Measurements from ENCODE around the gene DPF3. TPM values are rescaled to one million over a fixed set of nuclear protein-coding genes. Genes with fewer than 3 reads are reported as not detected.

DPF3 gene
- total RNA-seq, 2 experiments from 2014 or later = 10.3 to 10.7 TPM

- Mint-ChIP-seq H3K4me1 (ENCODE audit: low read depth) (peaks cover 4% of the 10 kb centered on the region), H3K27ac (no peak overlapping the region), H3K9me3 (ENCODE audit: insufficient read depth) (no peaks in the 10 kb centered on the region), H3K27me3 (ENCODE audit: low read depth) (peaks cover 34% of the 10 kb centered on the region), H3K36me3 (ENCODE audit: low read depth) (no peaks in the 10 kb centered on the region), H3K4me3 (no peak overlapping the region)
- ATAC-seq (no peak), DNase-seq (no peak)
- ChIA-PET CTCF (no interaction called here), POLR2A (no interaction called here)
Measured at GRCh38 chr14:72609205-72609916, 284.5 kb downstream of the DPF3 start.

DNA sequence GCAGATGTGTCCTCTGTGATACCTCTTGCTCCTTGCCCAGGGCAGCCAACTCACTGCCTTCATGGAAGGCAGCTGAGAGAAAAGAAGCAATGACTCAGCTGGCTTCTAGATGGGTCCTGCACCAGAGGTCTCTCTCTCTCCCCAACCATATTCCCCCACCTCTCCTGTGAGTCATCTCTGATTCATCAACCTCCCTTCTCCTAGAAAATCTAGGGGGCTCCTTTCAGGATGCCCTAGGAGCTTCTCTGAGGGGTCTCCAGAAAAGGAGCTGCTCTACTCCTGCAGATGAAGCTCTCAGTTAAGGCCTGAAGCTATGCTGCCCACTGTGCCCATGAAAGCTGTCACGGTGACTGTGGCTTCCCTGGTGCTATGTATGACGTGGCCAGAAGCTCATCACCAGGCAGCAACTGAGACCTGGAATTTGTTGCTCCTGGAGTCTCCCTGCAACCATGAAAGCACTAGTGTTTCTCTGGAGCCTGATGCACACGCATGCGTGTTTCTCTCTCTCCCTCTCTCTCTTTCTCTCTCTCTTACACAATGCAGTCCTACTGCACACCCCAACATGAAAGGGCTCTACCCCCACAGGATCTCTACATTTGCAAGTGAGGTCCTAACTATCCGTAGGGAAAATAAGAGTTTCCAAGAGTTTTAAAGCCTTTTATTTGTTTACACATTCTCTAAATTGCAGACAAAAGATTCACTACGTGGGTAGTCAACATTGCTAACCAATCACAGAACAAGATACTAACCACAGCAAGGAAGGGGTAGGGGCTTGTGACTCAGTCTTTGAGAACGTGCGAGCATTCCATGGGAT, 285.3 kb downstream of the DPF3 start:
- no peak for ATAC-seq
- peaks cover 38% of the 10 kb centered on the region for H3K27me3 Mint-ChIP-seq (ENCODE audit: low read depth)
- ChIA-PET POLR2A (interaction anchor here (0.7 kb wide), 1 partner anchor 342 kb away, joined by 3 read pairs; no protein-coding TSS in a partner anchor), CTCF (no interaction called here)
- H3K27ac Mint-ChIP-seq = no peak overlapping the region
- H3K4me1 Mint-ChIP-seq (ENCODE audit: low read depth) = peaks cover 4% of the 10 kb centered on the region
- H3K9me3 Mint-ChIP-seq (ENCODE audit: insufficient read depth) = no peaks in the 10 kb centered on the region
- no peaks in the 10 kb centered on the region for H3K36me3 Mint-ChIP-seq (ENCODE audit: low read depth)
- DNase-seq = no peak
- H3K4me3 Mint-ChIP-seq = no peak overlapping the region

DNA sequence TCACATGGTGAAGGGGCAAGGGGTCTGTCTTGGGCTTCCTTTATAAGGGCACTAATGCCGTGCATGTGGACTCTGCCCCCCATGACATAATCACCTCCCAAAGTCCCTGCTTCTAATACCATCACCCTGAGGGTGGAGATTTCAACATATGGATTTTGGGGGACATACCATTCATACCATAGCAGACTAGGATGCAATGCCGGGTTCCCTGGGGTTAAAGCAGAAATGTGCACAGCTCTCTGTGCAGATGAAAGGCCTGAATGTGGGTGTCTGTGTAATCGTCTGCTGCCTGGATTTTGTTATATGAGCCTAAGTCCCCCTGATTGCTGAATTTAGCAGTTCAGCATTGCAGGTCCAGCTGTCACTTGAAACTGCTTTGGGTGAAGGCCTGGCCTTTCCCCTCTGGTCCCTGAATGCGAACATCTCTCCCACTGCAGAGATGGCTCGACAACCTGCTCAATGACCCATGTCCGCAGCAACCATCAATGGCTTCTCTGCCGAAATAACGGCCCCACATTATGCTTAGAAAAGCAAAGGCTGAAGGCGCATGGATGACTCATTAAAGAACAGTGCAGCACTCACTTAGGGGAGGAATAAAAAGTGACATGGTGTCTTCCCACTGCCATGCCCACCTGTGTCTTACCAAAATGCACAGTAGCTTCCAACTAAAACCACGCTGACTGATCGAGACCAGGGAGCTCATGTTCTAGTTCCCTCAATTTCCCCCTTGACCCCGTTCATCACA, 286.3 kb downstream of the DPF3 start:
- DNase-seq (no peak), ATAC-seq (no peak)
- H3K9me3 Mint-ChIP-seq (ENCODE audit: insufficient read depth) = no peaks in the 10 kb centered on the region
- H3K36me3 Mint-ChIP-seq (ENCODE audit: low read depth) = no peaks in the 10 kb centered on the region
- ChIA-PET POLR2A (no interaction called here), CTCF (no interaction called here)
- no peak overlapping the region for H3K27ac Mint-ChIP-seq
- peaks cover 4% of the 10 kb centered on the region for H3K4me1 Mint-ChIP-seq (ENCODE audit: low read depth)
- H3K27me3 Mint-ChIP-seq (ENCODE audit: low read depth) = peaks cover 40% of the 10 kb centered on the region
- no peak overlapping the region for H3K4me3 Mint-ChIP-seq

DNA sequence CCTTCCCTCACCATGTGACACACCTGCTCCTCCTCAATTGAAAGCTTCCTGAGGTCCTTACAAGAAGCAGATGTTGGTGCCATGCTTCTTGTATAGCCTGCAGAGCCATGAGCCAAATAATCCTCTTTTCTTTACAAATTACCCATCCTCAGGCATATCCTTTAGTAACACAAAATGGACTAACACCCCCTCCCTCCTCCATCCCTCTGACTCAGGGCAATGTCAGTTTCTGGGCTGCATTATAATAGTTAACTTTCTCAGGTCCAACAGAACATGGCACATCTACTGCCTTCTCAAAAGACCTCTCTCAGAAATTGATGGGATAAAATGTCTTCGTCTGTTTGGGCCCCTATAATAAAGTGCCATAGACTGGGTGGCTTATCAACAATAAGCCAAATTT, 287.0 kb downstream of the DPF3 start:
- Mint-ChIP-seq H3K36me3 (ENCODE audit: low read depth) (no peaks in the 10 kb centered on the region), H3K27ac (no peak overlapping the region), H3K9me3 (ENCODE audit: insufficient read depth) (no peaks in the 10 kb centered on the region), H3K27me3 (ENCODE audit: low read depth) (peaks cover 37% of the 10 kb centered on the region), H3K4me3 (no peak overlapping the region), H3K4me1 (ENCODE audit: low read depth) (peaks cover 2% of the 10 kb centered on the region)
- no peak for DNase-seq
- POLR2A ChIA-PET = no interaction called here
- no peak for ATAC-seq
- CTCF ChIA-PET = no interaction called here

DNA sequence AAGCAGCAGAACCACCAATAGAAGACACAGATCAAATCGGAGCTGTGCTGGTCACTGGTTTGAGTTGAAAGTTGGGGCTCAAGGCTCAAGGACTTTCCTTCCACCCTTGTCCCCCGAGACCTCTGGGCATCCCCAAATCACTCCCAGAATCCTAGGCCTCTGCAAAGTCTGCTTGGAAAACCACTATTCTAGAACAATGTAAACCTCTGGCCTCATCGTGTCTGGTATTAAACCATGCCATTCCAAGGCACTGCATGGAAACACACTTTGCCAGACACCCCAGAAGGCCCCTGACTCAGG, 288.0 kb downstream of the DPF3 start:
- ChIA-PET CTCF (no interaction called here), POLR2A (no interaction called here)
- ATAC-seq = no peak
- no peaks in the 10 kb centered on the region for H3K36me3 Mint-ChIP-seq (ENCODE audit: low read depth)
- peaks cover 2% of the 10 kb centered on the region for H3K4me1 Mint-ChIP-seq (ENCODE audit: low read depth)
- H3K27me3 Mint-ChIP-seq (ENCODE audit: low read depth) = peaks cover 37% of the 10 kb centered on the region
- no peak overlapping the region for H3K4me3 Mint-ChIP-seq
- no peak overlapping the region for H3K27ac Mint-ChIP-seq
- no peaks in the 10 kb centered on the region for H3K9me3 Mint-ChIP-seq (ENCODE audit: insufficient read depth)
- DNase-seq = no peak

GRCh38 chr14:72605096-72605920, 288.6 kb downstream of the DPF3 start:
- Mint-ChIP-seq H3K36me3 (ENCODE audit: low read depth) (no peaks in the 10 kb centered on the region), H3K4me1 (ENCODE audit: low read depth) (peaks cover 6% of the 10 kb centered on the region), H3K27ac (no peak overlapping the region), H3K4me3 (no peak overlapping the region), H3K27me3 (ENCODE audit: low read depth) (peaks cover 38% of the 10 kb centered on the region), H3K9me3 (ENCODE audit: insufficient read depth) (no peaks in the 10 kb centered on the region)
- DNase-seq = no peak
- ChIA-PET POLR2A (interaction anchor here (0.7 kb wide), 1 partner anchor 8 kb away, joined by 3 read pairs; no protein-coding TSS in a partner anchor), CTCF (no interaction called here)
- no peak for ATAC-seq

GRCh38 chr14:72604133-72604532, 289.8 kb downstream of the DPF3 start:
- Mint-ChIP-seq H3K9me3 (ENCODE audit: insufficient read depth) (no peaks in the 10 kb centered on the region), H3K4me3 (no peak overlapping the region), H3K27me3 (ENCODE audit: low read depth) (peaks cover 37% of the 10 kb centered on the region), H3K27ac (no peak overlapping the region), H3K36me3 (ENCODE audit: low read depth) (no peaks in the 10 kb centered on the region), H3K4me1 (ENCODE audit: low read depth) (peaks cover 7% of the 10 kb centered on the region)
- ChIA-PET CTCF (no interaction called here), POLR2A (no interaction called here)
- no peak for ATAC-seq
- DNase-seq = no peak

DNA sequence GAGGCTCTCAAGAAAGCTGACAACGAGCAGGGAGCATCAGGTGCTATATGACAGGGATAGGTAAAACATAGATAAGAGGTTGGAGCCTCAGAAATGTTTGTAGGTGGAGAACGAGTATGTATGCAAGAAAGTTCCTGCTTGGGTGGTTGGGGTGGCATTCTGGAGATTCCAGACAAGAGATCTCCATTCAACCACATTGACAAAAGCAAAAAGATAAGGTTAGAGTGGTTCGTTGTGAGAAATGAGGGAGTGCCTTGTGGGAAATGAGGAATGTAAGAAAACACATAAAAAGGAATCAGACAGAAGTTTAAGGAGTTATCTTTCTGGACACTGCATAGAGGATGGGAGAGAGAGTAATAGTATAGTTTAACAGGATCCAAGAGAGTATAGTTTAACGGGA, 290.3 kb downstream of the DPF3 start:
- H3K9me3 Mint-ChIP-seq (ENCODE audit: insufficient read depth) = no peaks in the 10 kb centered on the region
- POLR2A ChIA-PET = no interaction called here
- H3K27me3 Mint-ChIP-seq (ENCODE audit: low read depth) = peaks cover 34% of the 10 kb centered on the region
- no peaks in the 10 kb centered on the region for H3K36me3 Mint-ChIP-seq (ENCODE audit: low read depth)
- ATAC-seq (no peak), DNase-seq (no peak)
- CTCF ChIA-PET = no interaction called here
- H3K27ac Mint-ChIP-seq = no peak overlapping the region
- peaks cover 7% of the 10 kb centered on the region for H3K4me1 Mint-ChIP-seq (ENCODE audit: low read depth)
- no peak overlapping the region for H3K4me3 Mint-ChIP-seq

- H3K9me3 Mint-ChIP-seq (ENCODE audit: insufficient read depth) = no peaks in the 10 kb centered on the region
- ATAC-seq = no peak
- H3K4me3 Mint-ChIP-seq = no peak overlapping the region
- POLR2A ChIA-PET = no interaction called here
- CTCF ChIA-PET = no interaction called here
- peaks cover 37% of the 10 kb centered on the region for H3K27me3 Mint-ChIP-seq (ENCODE audit: low read depth)
- peaks cover 20% of the 10 kb centered on the region for H3K4me1 Mint-ChIP-seq (ENCODE audit: low read depth)
- DNase-seq = no peak
- H3K27ac Mint-ChIP-seq = no peak overlapping the region
- peaks cover 6% of the 10 kb centered on the region for H3K36me3 Mint-ChIP-seq (ENCODE audit: low read depth)
Measured at GRCh38 chr14:72600551-72601330, 293.2 kb downstream of the DPF3 start.

- no peak for ATAC-seq
- peaks cover 14% of the 10 kb centered on the region for H3K36me3 Mint-ChIP-seq (ENCODE audit: low read depth)
- H3K27me3 Mint-ChIP-seq (ENCODE audit: low read depth) = peaks cover 37% of the 10 kb centered on the region
- no peaks in the 10 kb centered on the region for H3K9me3 Mint-ChIP-seq (ENCODE audit: insufficient read depth)
- no peak for DNase-seq
- H3K4me3 Mint-ChIP-seq = no peak overlapping the region
- H3K27ac Mint-ChIP-seq = no peak overlapping the region
- peaks cover 29% of the 10 kb centered on the region for H3K4me1 Mint-ChIP-seq (ENCODE audit: low read depth)
- ChIA-PET CTCF (no interaction called here), POLR2A (interaction anchor here (0.7 kb wide), 1 partner anchor 99 kb away, joined by 3 read pairs; no protein-coding TSS in a partner anchor)
Measured at GRCh38 chr14:72599579-72600470, 294.1 kb downstream of the DPF3 start.

Measured in activated CD8-positive, alpha-beta T cell treated with anti-CD3 and anti-CD28 coated beads, Interleukin-2, amount 10 ng/mL, durations not matched to agents 7 days and 5 days (primary cell).